Right cardiac atrium (tissue), 5 donors: ENCODE data around the gene FER. TPM values are rescaled to one million over a fixed set of nuclear protein-coding genes. Genes with fewer than 3 reads are reported as not detected.
"Not testable (repeated sequence)": the region's sequence is repeated elsewhere in the genome, so short reads cannot be mapped to it uniquely, and the experiment has no call there.

ENCODE experiments used
- ATAC-seq, 2 donors: fragments of 200-7000 bp; cut with Tn5 transposase; one replicate each; pipeline versions ENCODE4 v1.8.0 to v1.9.1; 2020; ENCODE audit warnings: moderate library complexity in 2 of 2, mild to moderate bottlenecking in 1 of 2
- DNase-seq, 3 donors: peaks; one replicate each; pipeline ENCODE4 v3.0.0-alpha.2; 2020
- H3K27ac ChIP-seq: one replicate; pipeline ENCODE4 v1.5.1; 2013; ENCODE audit warnings: mild to moderate bottlenecking, low read length, control low read depth, moderate library complexity
- H3K27me3 ChIP-seq: one replicate; pipeline ENCODE4 v1.6.1; 2013; ENCODE audit not compliant: control insufficient read depth, insufficient read depth
- H3K4me1 ChIP-seq: one replicate; pipeline ENCODE4 v1.6.1; 2013; ENCODE audit warnings: low read length; ENCODE audit not compliant: control insufficient read depth, insufficient read depth
- H3K4me3 ChIP-seq: one replicate; pipeline ENCODE4 v1.5.1; 2013; ENCODE audit warnings: low read length, control low read depth
- H3K9me3 ChIP-seq: one replicate; pipeline ENCODE4 v1.6.1; 2013; ENCODE audit warnings: low read length; ENCODE audit not compliant: control insufficient read depth
- WGBS: extraction: QIAGEN DNeasy Blood & Tissue Kit; methylation state at CpG from one replicate; pipeline ENCODE4 v1.1.7; 2013; 5-methylcytosine and 5-hydroxymethylcytosine counted together
- intact Hi-C, 4 donors: fragments of 100-400 bp; cut with DNase I; formaldehyde crosslinking; loops; one replicate each; pipeline versions ENCODE4 v1.11.0 to v1.14.0; 2022 to 2023
- polyA plus RNA-seq: library from polyadenylated mRNA; stranded (reverse); fragments of 200-250 nt; gene quantifications from one replicate; pipeline ENCODE4 v1.2.3, GENCODE V29; 2013
- total RNA-seq, 4 donors: library from RNA; stranded (reverse); fragmentation: NEBNext Ultra II Directional; extraction: Animal tissue kit (Norgen Biotek cat#: 25700); gene quantifications; one replicate each; pipeline ENCODE4 v1.2.1, GENCODE V29; 2021
- donor health status: healthy with polysubstance abuse.
- donor health status: DM: no; HTN: yes; CAD: no.
- donor health status: DM: no; HTN: no; CAD: no.
- donor health status: DM: no; HTN: yes; CAD: no; lungs with severe emphysema.
- donor health status: DM: yes; HTN: yes; CAD: no.

The FER gene
- total and polyA plus RNA-seq, 5 donors: 1.7 to 29.4 (median 19.2) TPM

DNA sequence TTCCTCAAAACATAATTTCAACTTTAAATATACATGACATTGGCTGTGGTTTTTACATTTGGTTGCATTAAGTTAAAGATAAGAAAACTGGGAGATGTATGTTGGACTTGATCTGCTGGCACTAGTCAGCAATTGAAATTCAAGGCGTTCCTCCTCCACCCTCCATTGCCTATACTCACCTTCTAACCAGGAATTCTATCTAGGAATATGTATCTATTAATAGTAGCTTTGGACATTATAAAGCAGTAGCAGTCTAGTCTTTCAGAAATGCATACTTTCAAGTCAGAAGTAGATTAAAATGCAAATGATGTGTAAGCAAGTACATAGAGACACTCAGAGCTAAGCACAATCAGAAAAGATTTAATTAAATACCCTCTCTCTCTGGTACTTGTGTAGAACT lies 24.9 kb downstream of the FER start:
- WGBS: 48% methylated on average over 1 of the region's 1 CpG
- Histone ChIP-seq H3K9me3 (no peaks in the 10 kb centered on the region), H3K4me1 (peaks cover 2% of the 10 kb centered on the region), H3K4me3 (no peak overlapping the region), H3K27me3 (no peaks in the 10 kb centered on the region), H3K27ac (no peak overlapping the region)
- DNase-seq: no peak
- ATAC-seq: no peak
- intact Hi-C loops: no loop called here

DNA sequence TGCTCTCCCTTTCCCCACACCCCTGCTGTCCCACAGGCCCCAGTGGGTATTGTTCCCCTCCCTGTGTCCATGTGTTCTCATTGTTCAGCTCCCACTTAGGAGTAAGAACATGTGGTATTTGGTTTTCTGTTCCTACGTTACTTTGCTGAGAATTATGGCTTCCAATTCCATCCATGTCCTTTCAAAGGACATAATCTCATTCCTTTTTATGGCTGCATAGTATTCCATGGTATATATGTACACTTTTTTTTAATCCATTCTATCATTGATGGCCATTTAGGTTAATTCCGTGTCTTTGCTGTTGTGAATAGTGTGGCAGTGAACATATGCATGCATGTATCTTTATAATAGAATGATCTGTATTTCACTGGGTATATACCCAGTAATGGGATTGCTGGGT lies 25.6 kb downstream of the FER start:
- no peak overlapping the region for H3K27ac ChIP-seq
- H3K4me3 ChIP-seq: no peak overlapping the region
- no peaks in the 10 kb centered on the region for H3K27me3 ChIP-seq
- intact Hi-C loops: no loop called here
- DNase-seq (no peak), ATAC-seq (no peak)
- WGBS: 94% methylated on average over 2 of the region's 2 CpGs
- no peaks in the 10 kb centered on the region for H3K9me3 ChIP-seq
- peaks cover 2% of the 10 kb centered on the region for H3K4me1 ChIP-seq

DNA sequence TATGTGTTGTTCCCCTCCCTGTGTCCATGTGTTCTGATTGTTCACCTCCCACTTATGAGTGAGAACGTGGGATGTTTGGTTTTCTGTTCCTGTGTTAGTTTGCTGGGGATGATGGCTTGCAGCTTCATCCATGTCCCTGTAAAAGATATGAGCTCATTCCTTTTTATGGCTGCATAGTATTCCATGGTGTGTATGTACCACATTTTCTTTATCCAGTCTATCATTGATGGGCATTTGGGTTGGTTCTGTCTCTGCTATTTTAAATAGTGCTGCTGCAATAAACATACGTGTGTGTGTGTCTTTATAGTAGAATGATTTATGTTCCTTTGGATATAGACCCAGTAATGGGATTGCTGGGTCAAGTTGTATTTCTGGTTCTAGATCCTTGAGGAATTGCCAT lies 26.4 kb downstream of the FER start:
- 96% methylated on average over 2 of the region's 2 CpGs for WGBS
- H3K27ac ChIP-seq, intact Hi-C loops, H3K4me3 ChIP-seq, H3K9me3 ChIP-seq, DNase-seq, H3K4me1 ChIP-seq, H3K27me3 ChIP-seq, ATAC-seq: not testable (repeated sequence)

DNA sequence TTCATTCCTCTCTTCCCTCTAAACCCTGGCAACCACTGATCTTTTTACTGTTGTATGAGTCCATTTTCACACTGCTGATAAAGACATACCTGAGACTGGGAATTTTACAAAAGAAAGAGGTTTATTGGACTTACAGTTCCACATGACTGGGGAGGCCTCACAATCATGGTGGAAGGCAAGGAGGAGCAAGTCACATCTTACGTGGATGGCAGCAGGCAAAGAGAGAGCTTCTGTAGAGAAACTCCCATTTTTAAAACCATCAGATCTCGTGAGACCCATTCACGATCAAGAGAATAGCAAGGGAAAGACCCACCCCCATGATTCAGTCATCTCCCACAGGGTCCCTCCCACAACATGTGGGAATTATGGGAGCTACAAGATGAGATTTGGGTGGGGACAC lies 29.9 kb downstream of the FER start:
- intact Hi-C loops, H3K27ac ChIP-seq, ATAC-seq, H3K27me3 ChIP-seq, H3K4me3 ChIP-seq, H3K9me3 ChIP-seq, DNase-seq, H3K4me1 ChIP-seq: not testable (repeated sequence)
- WGBS: 95% methylated on average over 3 of the region's 3 CpGs

DNA sequence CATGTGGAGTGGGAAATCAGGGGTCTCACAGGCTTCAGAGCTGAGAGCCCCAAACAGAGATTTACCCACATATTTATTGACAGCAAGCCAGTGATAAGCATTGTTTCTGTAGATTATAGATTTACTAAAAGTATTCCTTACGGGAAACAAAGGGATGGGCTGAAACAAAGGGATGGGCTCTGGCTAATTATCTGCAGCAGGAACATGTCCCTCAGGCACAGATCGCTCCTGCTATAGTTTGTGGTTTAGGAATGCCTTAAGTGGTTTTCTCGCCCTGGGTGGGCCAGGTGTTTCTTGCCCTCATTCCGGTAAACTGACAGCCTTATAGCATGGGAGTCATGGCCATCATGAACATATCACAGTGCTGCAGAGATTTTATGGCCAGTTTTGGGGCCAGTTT lies 36.9 kb downstream of the FER start:
- H3K27me3 ChIP-seq, H3K27ac ChIP-seq, H3K4me3 ChIP-seq, H3K4me1 ChIP-seq, intact Hi-C loops, ATAC-seq, DNase-seq, H3K9me3 ChIP-seq: not testable (repeated sequence)
- WGBS: 96% methylated on average over 4 of the region's 4 CpGs

DNA sequence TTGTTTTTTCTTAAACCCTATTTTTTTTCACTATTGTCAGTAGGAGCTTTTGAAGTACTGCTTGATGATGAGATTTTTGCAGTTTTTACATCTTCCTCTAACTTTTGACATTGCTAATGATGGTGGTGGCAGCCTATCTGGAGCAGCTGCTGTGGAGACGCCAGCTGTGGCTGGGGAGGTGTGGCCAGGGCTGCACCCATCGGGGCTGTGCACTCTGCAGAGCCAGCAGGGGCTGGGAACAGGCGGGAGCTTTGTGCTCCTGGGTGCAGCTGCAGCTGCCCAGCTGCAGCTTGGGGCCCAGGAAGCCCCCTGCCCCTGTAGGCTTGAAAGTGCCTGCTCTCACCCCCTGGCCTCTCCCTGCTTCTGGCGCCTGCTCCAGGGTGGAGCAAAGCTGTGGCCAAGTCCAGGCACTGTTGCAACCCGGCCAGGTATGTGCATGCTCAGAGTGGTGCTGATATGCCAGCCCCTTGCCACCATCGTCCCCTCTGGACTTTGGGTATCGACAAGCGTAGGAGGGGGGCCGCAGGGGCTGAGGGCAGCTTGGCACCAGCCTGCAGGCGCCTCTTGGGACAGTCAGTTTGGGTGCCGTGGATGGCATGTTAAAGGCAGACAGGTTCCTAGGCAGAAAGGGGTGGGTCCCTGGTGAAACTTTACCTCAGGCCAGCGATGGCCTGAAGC lies 39.2 kb downstream of the FER start:
- intact Hi-C loops: no loop called here
- WGBS: 88% methylated on average over 12 of the region's 12 CpGs
- H3K27me3 ChIP-seq: no peaks in the 10 kb centered on the region
- H3K9me3 ChIP-seq: no peaks in the 10 kb centered on the region
- H3K4me3 ChIP-seq: no peak overlapping the region
- H3K27ac ChIP-seq: no peak overlapping the region
- peak in 1 of 3 donors; percentile 35 for DNase-seq
- peak; percentile 22 to 27 for ATAC-seq
- peaks cover 1% of the 10 kb centered on the region for H3K4me1 ChIP-seq

DNA sequence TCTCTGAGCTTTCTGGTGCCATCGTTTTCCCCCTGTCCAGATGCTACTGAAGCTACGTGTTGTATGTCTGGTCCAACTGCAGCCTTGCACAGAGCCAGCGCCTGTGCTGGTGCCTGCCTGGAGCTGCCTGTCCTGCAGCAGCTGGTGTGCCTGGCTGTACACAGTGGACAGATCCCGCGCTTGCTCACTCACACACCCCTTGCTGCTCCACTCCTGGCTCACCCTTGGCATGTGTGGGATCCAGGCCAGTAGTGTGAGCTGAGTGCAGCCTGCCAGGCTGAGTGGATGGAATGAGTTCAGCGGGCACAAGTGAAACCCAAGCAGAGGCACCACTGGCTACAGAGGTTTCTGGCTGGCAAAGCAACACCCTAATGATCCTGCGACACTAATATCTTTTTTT lies 40.4 kb downstream of the FER start:
- DNase-seq (peak; percentile 58 to 85 (median 80)), ATAC-seq (peak; percentile 95 to 98)
- 63% methylated on average over 7 of the region's 7 CpGs for WGBS
- Histone ChIP-seq H3K4me1 (no peaks in the 10 kb centered on the region), H3K27me3 (no peaks in the 10 kb centered on the region), H3K4me3 (no peak overlapping the region), H3K9me3 (no peaks in the 10 kb centered on the region), H3K27ac (no peak overlapping the region)
- intact Hi-C loops: no loop called here

DNA sequence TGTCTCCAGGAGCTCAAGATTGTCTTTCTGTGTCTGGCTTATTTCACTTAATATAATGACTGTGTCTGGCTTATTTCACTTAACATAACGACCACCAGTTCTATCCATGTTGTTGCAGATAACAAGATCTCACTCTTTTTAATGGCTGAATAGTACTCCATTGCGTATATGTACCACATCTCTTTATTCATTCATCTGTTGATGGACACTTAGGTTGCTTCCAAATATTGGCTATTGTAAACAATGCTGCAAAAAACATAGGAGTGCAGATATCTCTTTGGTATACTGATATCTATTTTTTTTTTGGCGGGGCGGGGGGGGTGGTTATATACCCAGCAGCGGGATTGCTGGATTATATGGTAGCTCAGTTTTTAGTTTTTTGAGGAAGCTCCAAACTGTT lies 45.5 kb downstream of the FER start:
- no peak for DNase-seq
- no peak overlapping the region for H3K4me3 ChIP-seq
- H3K4me1 ChIP-seq: peaks cover 2% of the 10 kb centered on the region
- intact Hi-C loops: no loop called here
- H3K27ac ChIP-seq: no peak overlapping the region
- ATAC-seq: no peak
- 98% methylated on average over 5 of the region's 5 CpGs for WGBS
- H3K9me3 ChIP-seq: no peaks in the 10 kb centered on the region
- H3K27me3 ChIP-seq: no peaks in the 10 kb centered on the region

DNA sequence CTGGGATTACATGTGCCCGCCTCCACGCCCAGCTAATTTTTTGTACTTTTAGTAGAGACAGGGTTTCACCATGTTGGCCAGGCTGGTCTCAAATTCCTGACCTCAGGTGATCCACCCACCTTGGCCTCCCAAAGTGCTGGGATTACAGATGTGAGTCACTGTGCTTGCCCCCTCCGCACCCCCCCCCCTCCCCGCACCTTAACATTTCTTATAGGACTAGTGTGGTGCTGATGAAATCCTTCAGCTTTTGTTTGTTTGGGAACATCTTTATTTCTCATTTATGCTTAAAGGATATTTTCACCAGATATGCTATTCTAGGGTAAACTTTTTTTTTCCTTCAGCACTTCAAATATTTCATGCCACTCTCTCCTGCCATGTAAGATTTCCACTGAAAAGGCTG lies 46.7 kb downstream of the FER start:
- ATAC-seq, H3K27me3 ChIP-seq, H3K4me3 ChIP-seq, H3K27ac ChIP-seq, intact Hi-C loops, H3K4me1 ChIP-seq, H3K9me3 ChIP-seq, DNase-seq: not testable (repeated sequence)
- WGBS: 98% methylated on average over 4 of the region's 4 CpGs

DNA sequence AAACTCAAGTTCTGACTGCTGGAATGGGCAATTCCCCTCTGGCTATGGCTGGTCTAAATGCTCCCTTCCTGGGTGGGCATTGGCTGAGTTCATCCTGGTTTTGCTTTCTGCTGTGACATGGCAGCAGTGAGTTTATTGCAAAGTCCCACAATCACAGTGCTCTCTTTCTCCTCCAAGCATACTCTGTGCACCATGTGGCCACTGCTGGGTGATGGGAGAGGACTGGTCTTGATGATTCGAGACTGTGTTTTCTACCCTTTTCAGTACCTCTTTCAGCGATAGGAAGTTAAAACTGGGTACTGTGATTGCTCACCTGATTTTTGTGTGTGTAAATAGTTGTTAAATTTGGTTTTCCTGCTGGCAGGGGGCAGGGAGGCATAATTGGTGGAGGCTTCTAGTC lies 49.7 kb downstream of the FER start:
- Histone ChIP-seq H3K9me3 (no peaks in the 10 kb centered on the region), H3K27me3 (no peaks in the 10 kb centered on the region), H3K27ac (no peak overlapping the region), H3K4me3 (no peak overlapping the region), H3K4me1 (peaks cover 2% of the 10 kb centered on the region)
- ATAC-seq: no peak
- DNase-seq: no peak
- WGBS: 90% methylated on average over 2 of the region's 2 CpGs
- intact Hi-C loops: no loop called here

DNA sequence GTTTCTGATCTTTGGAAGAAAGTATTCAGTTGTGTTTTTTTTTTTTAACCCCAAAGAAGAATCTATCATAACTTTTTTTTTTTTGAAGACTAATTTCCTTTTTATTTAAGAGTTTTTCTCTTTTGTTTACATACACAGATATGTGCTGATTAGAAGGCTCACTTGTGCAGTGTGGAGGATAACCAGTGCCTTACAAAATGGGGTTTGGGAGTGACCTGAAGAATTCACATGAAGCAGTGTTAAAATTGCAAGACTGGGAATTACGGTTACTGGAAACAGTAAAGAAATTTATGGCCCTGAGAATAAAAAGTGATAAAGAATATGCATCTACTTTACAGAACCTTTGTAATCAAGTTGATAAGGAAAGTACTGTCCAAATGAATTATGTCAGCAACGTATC lies 50.3 kb downstream of the FER start:
- Histone ChIP-seq H3K27me3 (no peaks in the 10 kb centered on the region), H3K4me3 (no peak overlapping the region), H3K27ac (no peak overlapping the region), H3K4me1 (peaks cover 2% of the 10 kb centered on the region), H3K9me3 (no peaks in the 10 kb centered on the region)
- intact Hi-C loops: no loop called here
- ATAC-seq (no peak), DNase-seq (no peak)
- WGBS: 85% methylated on average over 2 of the region's 2 CpGs
